PFSK-1 (cell line): ENCODE data around the gene GFI1B.

Experiments
- FOXP2 ChIP-seq: optimal IDR thresholded peaks from 2 replicates; pipeline ENCODE3; 2011; ENCODE audit warnings: borderline replicate concordance, control low read depth, inconsistent platforms; ENCODE audit not compliant: insufficient read depth; ENCODE audit errors: extremely low read length, extremely low read depth
- POLR2AphosphoS5 ChIP-seq: IDR thresholded peaks from 2 replicates; pipeline ENCODE4 v1.6.1; 2012; ENCODE audit warnings: low read depth, mild to moderate bottlenecking, control low read depth, low read length, moderate library complexity
- SIN3A ChIP-seq: IDR thresholded peaks from 2 replicates; pipeline ENCODE4 v1.6.1; 2012; ENCODE audit warnings: mild to moderate bottlenecking, low read length, moderate library complexity, borderline replicate concordance; ENCODE audit not compliant: insufficient read depth
- TAF1 ChIP-seq: IDR thresholded peaks from 2 replicates; pipeline ENCODE4 v1.6.1; 2012; ENCODE audit warnings: low read length, control low read depth, borderline replicate concordance; ENCODE audit not compliant: insufficient read depth
- TF ChIP-seq, protein P1 (sequence below), 2 experiments: IDR thresholded peaks; 2 replicates each; pipeline versions ENCODE4 v1.6.1 to v1.8.0; 2011 to 2012; ENCODE audit warnings: low read depth in 2 of 2, low read length in 2 of 2, control low read depth in 1 of 2, inconsistent platforms in 1 of 2, mild to moderate bottlenecking in 1 of 2, moderate library complexity in 1 of 2; ENCODE audit not compliant: insufficient read depth in 1 of 2

GFI1B gene

DNA sequence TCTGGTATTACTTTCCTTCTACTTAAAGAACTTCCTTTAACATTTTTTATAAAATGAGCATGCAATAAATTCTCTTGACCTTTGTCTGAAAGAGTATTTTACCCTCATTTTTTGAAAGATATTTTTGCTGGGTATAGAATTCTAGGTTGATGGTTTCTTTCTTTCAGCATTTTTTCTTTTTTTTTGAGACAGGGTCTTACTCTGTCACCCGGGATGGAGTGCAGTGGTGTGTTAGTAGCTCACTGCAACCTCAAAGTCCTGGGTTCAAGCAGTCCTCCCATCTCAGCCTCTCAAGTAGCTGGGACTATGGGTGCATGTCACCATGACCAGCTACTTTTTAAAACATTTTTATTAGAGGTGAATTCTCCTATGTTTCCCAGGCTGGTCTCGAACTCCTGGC is 23.4 kb upstream of the GFI1B start:
- no peak for TF ChIP-seq POLR2AphosphoS5
- TF ChIP-seq TAF1: no peak
- TF ChIP-seq SIN3A: no peak
- no peak for TF ChIP-seq FOXP2
- TF ChIP-seq, protein P1, sequence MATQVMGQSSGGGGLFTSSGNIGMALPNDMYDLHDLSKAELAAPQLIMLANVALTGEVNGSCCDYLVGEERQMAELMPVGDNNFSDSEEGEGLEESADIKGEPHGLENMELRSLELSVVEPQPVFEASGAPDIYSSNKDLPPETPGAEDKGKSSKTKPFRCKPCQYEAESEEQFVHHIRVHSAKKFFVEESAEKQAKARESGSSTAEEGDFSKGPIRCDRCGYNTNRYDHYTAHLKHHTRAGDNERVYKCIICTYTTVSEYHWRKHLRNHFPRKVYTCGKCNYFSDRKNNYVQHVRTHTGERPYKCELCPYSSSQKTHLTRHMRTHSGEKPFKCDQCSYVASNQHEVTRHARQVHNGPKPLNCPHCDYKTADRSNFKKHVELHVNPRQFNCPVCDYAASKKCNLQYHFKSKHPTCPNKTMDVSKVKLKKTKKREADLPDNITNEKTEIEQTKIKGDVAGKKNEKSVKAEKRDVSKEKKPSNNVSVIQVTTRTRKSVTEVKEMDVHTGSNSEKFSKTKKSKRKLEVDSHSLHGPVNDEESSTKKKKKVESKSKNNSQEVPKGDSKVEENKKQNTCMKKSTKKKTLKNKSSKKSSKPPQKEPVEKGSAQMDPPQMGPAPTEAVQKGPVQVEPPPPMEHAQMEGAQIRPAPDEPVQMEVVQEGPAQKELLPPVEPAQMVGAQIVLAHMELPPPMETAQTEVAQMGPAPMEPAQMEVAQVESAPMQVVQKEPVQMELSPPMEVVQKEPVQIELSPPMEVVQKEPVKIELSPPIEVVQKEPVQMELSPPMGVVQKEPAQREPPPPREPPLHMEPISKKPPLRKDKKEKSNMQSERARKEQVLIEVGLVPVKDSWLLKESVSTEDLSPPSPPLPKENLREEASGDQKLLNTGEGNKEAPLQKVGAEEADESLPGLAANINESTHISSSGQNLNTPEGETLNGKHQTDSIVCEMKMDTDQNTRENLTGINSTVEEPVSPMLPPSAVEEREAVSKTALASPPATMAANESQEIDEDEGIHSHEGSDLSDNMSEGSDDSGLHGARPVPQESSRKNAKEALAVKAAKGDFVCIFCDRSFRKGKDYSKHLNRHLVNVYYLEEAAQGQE (IDR thresholded peaks at IDR 0.05; ENCODE audit: insufficient read depth in 1 of 2, low read depth in 2 of 2, low read length in 2 of 2): no peak

- no peak for TF ChIP-seq SIN3A
- no peak for TF ChIP-seq POLR2AphosphoS5
- TF ChIP-seq, protein P1 (IDR thresholded peaks at IDR 0.05; ENCODE audit: insufficient read depth in 1 of 2, low read depth in 2 of 2, low read length in 2 of 2): no peak
- TF ChIP-seq FOXP2: no peak
- TF ChIP-seq TAF1: no peak
Observed at GRCh38 chr9:132955768-132956167, 22.7 kb upstream of the GFI1B start.

- TF ChIP-seq, protein P1 (IDR thresholded peaks at IDR 0.05; ENCODE audit: insufficient read depth in 1 of 2, low read depth in 2 of 2, low read length in 2 of 2): no peak
- no peak for TF ChIP-seq TAF1
- no peak for TF ChIP-seq SIN3A
- TF ChIP-seq POLR2AphosphoS5: no peak
- no peak for TF ChIP-seq FOXP2
Observed at GRCh38 chr9:132957805-132958204, 20.7 kb upstream of the GFI1B start.

- TF ChIP-seq FOXP2 (no peak), TAF1 (no peak), SIN3A (no peak), POLR2AphosphoS5 (no peak)
- TF ChIP-seq, protein P1 (IDR thresholded peaks at IDR 0.05; ENCODE audit: insufficient read depth in 1 of 2, low read depth in 2 of 2, low read length in 2 of 2): no peak
Observed at GRCh38 chr9:132961002-132961401, 17.5 kb upstream of the GFI1B start.

DNA sequence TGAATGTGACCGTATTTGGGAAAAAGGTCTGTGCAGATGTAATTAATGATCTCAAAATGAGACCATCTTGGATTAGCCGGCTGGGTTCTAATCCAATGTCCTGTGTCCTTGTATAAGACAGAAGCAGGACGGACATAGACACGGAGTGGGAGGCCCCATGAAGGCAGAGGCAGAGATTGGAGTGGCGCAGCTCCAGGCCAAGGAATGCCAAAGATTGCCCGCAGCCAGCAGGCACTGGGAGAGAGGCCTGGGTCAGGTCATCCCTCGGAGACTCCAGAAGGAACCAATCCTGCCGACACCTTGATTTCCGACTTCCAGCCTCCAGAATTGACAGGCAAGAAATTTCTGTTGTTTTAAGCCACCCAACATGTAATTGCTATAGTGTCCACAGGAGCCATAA is 13.0 kb upstream of the GFI1B start:
- TF ChIP-seq TAF1: no peak
- TF ChIP-seq, protein P1 (IDR thresholded peaks at IDR 0.05; ENCODE audit: insufficient read depth in 1 of 2, low read depth in 2 of 2, low read length in 2 of 2): no peak
- no peak for TF ChIP-seq FOXP2
- TF ChIP-seq POLR2AphosphoS5: no peak
- no peak for TF ChIP-seq SIN3A
